ENCODE data around the gene ITLN1. TPM values are rescaled to one million over a fixed set of nuclear protein-coding genes. Genes with fewer than 3 reads are reported as not detected.

Gene ITLN1
- total RNA-seq, 4 donors from 2014 or later = 0.61 TPM; not detected in 3

- Histone ChIP-seq H3K27me3 (no peaks in the 10 kb centered on the region), H3K36me3 (no peaks in the 10 kb centered on the region), H3K9me3 (no peaks in the 10 kb centered on the region), H3K4me1 (peaks cover 4 to 14% of the 10 kb centered on the region in 2 donors), H3K4me3 (no peak overlapping the region), H3K27ac (no peak overlapping the region)
- no peak for DNase-seq
- intact Hi-C loops (cut with DNase I; ENCODE audit: low total_unique reads) = no loop called here
- ATAC-seq = no peak
- in situ Hi-C loops (cut with MboI; ENCODE audit: low sequenced_read_pairs in 4 of 4) = no loop called here
- TF ChIP-seq CTCF (IDR thresholded peaks at IDR 0.05 in 4 of 5, conservative IDR thresholded peaks at IDR 0.05 in 1 of 5) = no peak
- TF ChIP-seq POLR2A (IDR thresholded peaks at IDR 0.05) = no peak
Measured at GRCh38 chr1:160841079-160841478, 43.9 kb downstream of the ITLN1 start.

GRCh38 chr1:160839746-160840145 is 45.2 kb downstream of the ITLN1 start:
- H3K27ac ChIP-seq = no peak overlapping the region
- in situ Hi-C loops (cut with MboI; ENCODE audit: low sequenced_read_pairs in 4 of 4) = no loop called here
- no peaks in the 10 kb centered on the region for H3K36me3 ChIP-seq
- ATAC-seq (no peak), DNase-seq (no peak)
- H3K9me3 ChIP-seq = no peaks in the 10 kb centered on the region
- H3K27me3 ChIP-seq = no peaks in the 10 kb centered on the region
- peaks cover 4 to 14% of the 10 kb centered on the region in 2 donors for H3K4me1 ChIP-seq
- intact Hi-C loops (cut with DNase I; ENCODE audit: low total_unique reads) = loop anchor here (10.0 kb wide), 1 partner anchor 255 kb away; the partner anchor contains the start of gene KLHDC9
- TF ChIP-seq POLR2A (IDR thresholded peaks at IDR 0.05) (no peak), CTCF (IDR thresholded peaks at IDR 0.05 in 4 of 5, conservative IDR thresholded peaks at IDR 0.05 in 1 of 5) (no peak)
- no peak overlapping the region for H3K4me3 ChIP-seq

GRCh38 chr1:160838888-160839287 is 46.1 kb downstream of the ITLN1 start:
- no peak overlapping the region for H3K4me3 ChIP-seq
- H3K9me3 ChIP-seq = no peaks in the 10 kb centered on the region
- TF ChIP-seq POLR2A (IDR thresholded peaks at IDR 0.05) (no peak), CTCF (IDR thresholded peaks at IDR 0.05 in 4 of 5, conservative IDR thresholded peaks at IDR 0.05 in 1 of 5) (no peak)
- intact Hi-C loops (cut with DNase I; ENCODE audit: low total_unique reads) = loop anchor here (10.0 kb wide), 1 partner anchor 256 kb away; the partner anchor contains the start of gene KLHDC9
- no peaks in the 10 kb centered on the region for H3K27me3 ChIP-seq
- peaks cover 0 to 8% of the 10 kb centered on the region in 2 donors for H3K4me1 ChIP-seq
- no peaks in the 10 kb centered on the region for H3K36me3 ChIP-seq
- ATAC-seq = no peak
- in situ Hi-C loops (cut with MboI; ENCODE audit: low sequenced_read_pairs in 4 of 4) = no loop called here
- no peak for DNase-seq
- H3K27ac ChIP-seq = no peak overlapping the region

- Histone ChIP-seq H3K4me3 (no peak overlapping the region), H3K9me3 (no peaks in the 10 kb centered on the region), H3K27ac (no peak overlapping the region), H3K36me3 (no peaks in the 10 kb centered on the region), H3K4me1 (peaks cover 0 to 2% of the 10 kb centered on the region in 2 donors), H3K27me3 (no peaks in the 10 kb centered on the region)
- DNase-seq (peak in 1 of 2 donors; percentile 27), ATAC-seq (no peak)
- TF ChIP-seq CTCF (IDR thresholded peaks at IDR 0.05 in 4 of 5, conservative IDR thresholded peaks at IDR 0.05 in 1 of 5) (no peak), POLR2A (IDR thresholded peaks at IDR 0.05) (no peak)
- intact Hi-C loops (cut with DNase I; ENCODE audit: low total_unique reads) (loop anchor here (10.0 kb wide), 1 partner anchor 257 kb away; the partner anchor contains the start of gene KLHDC9), in situ Hi-C loops (cut with MboI; ENCODE audit: low sequenced_read_pairs in 4 of 4) (no loop called here)
Measured at GRCh38 chr1:160837558-160838205, 47.3 kb downstream of the ITLN1 start.

Data from gastrocnemius medialis (tissue), 4 donors.